Panc1 (cell line): ENCODE results near the gene MAGI2. TPM values are rescaled to one million over a fixed set of nuclear protein-coding genes. Genes with fewer than 3 reads are reported as not detected.

Experiments
- ATAC-seq: fragments of 200-7000 bp; cut with Tn5 transposase; 2 replicates; pipeline ENCODE4 v1.9.1; 2020; ENCODE audit warnings: mild to moderate bottlenecking, moderate library complexity
- BruUV-seq: library from RNA; stranded (reverse); fragments of 400-500 nt; replicated peaks from 2 replicates; lab custom pipeline; 2021; lab: Mats Ljungman, UMichigan
- CTCF ChIA-PET: fragments of 300-600 bp; sonication (Branson Sonifier 250); formaldehyde crosslinking; loops from one replicate; lab custom pipeline; 2022; ENCODE audit warnings: antibody characterized with exemption; lab: Charles Lee
- POLR2A ChIA-PET: fragments of 300-600 bp; sonication (Branson Sonifier 250); formaldehyde crosslinking; loops from one replicate; lab custom pipeline; 2022; ENCODE audit warnings: antibody characterized with exemption; lab: Charles Lee
- DNase-seq: peaks from one replicate; pipeline ENCODE4 v3.0.0-alpha.2; 2010; ENCODE audit warnings: low read depth, low spot score
- H3K27ac ChIP-seq: 2 replicates; pipeline ENCODE4 v1.5.1; 2011; ENCODE audit warnings: mild to moderate bottlenecking, low read length, inconsistent platforms
- H3K27me3 ChIP-seq: fragments of 200-500 bp; sonication (Bioruptor generic); 2 replicates; pipeline ENCODE4 v1.6.0; 2014; ENCODE audit warnings: low read length, inconsistent platforms; ENCODE audit not compliant: control insufficient read depth, insufficient read depth
- H3K36me3 ChIP-seq: fragments of 200-500 bp; sonication (Bioruptor generic); 2 replicates; pipeline ENCODE4 v1.5.1; 2014; ENCODE audit warnings: inconsistent platforms, mild to moderate bottlenecking, low read length, moderate library complexity; ENCODE audit not compliant: control insufficient read depth, insufficient read depth
- H3K4me1 ChIP-seq: 2 replicates; pipeline ENCODE4 v1.5.1; 2011; ENCODE audit warnings: inconsistent platforms, mild to moderate bottlenecking, low read length, moderate library complexity; ENCODE audit not compliant: control insufficient read depth, insufficient read depth
- H3K4me3 ChIP-seq, 2 experiments: 2 replicates each; pipeline ENCODE4 v1.5.1; 2011 to 2012; ENCODE audit warnings: low read depth in 2 of 2, low read length in 2 of 2, mild to moderate bottlenecking in 2 of 2, inconsistent platforms in 1 of 2, moderate library complexity in 1 of 2
- H3K9me3 ChIP-seq: fragments of 200-500 bp; sonication (Bioruptor generic); 2 replicates; pipeline ENCODE4 v1.5.1; 2014; ENCODE audit warnings: low read depth, mild to moderate bottlenecking, inconsistent platforms, low read length, moderate library complexity; ENCODE audit not compliant: control insufficient read depth, insufficient read depth
- POLR2AphosphoS5 ChIP-seq: IDR thresholded peaks from 2 replicates; pipeline ENCODE4 v1.6.1; 2012; ENCODE audit warnings: mild to moderate bottlenecking, low read depth, low read length, moderate library complexity
- SIN3A ChIP-seq: IDR thresholded peaks from 2 replicates; pipeline ENCODE4 v1.6.1; 2012; ENCODE audit warnings: low read depth, mild to moderate bottlenecking, low read length, moderate library complexity, borderline replicate concordance; ENCODE audit not compliant: insufficient read depth
- TCF7L2 ChIP-seq: IDR thresholded peaks from 2 replicates; pipeline ENCODE4 v1.6.1; 2011; ENCODE audit warnings: mild to moderate bottlenecking, low read depth, low read length, inconsistent platforms
- in situ Hi-C: cut with HindIII; loops from 2 replicates; pipeline ENCODE4 v1.10.0; 2016; ENCODE audit warnings: low sequenced_read_pairs, low pct_unique_long_range_greater_than_20kb
- intact Hi-C: fragments of 100-400 bp; cut with micrococcal nuclease; formaldehyde crosslinking; loops from one replicate; pipeline ENCODE4 v1.10.0; 2022; ENCODE audit not compliant: unreplicated experiment
- total RNA-seq: library from RNA; stranded (reverse); gene quantifications from one replicate; pipeline ENCODE4 v1.2.1, GENCODE V29; 2021; ENCODE audit not compliant: unreplicated experiment
- TF ChIP-seq, protein P1 (sequence below): fragments of 450-650 bp; IDR thresholded peaks from 2 replicates; pipeline ENCODE4 v1.5.1; 2017; ENCODE audit warnings: mild to moderate bottlenecking
- TF ChIP-seq, protein P2 (sequence below), 2 experiments: IDR thresholded peaks; 2 replicates each; pipeline ENCODE4 v1.6.1; 2011 to 2012; ENCODE audit warnings: low read depth in 2 of 2, control low read depth in 1 of 2, low read length in 1 of 2, mild to moderate bottlenecking in 1 of 2, moderate library complexity in 1 of 2; ENCODE audit not compliant: insufficient read depth in 1 of 2

Gene MAGI2
- total RNA-seq, 1 experiment from 2014 or later, result 5.4 TPM

DNA sequence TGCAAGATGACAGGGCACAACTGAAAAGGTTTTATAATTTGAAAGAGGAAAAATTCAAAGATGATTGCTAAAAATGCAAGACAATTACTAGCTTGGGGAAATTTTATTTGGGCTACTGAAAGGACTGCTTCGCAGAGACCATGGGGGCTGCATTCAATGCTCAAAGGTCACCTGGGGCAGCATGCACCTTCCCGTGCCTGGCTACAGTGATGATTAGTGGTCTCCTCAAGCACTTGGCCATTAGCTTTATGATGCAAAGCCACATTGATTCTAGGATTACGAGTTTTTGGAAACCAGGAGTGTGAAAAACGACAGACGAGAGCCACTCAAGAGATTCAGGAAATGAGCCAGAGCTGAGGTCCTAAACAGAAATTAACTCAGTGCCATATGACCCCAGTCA, 890.3 kb downstream of the MAGI2 start:
- no peak for DNase-seq
- CTCF ChIA-PET, result no interaction called here
- Histone ChIP-seq H3K4me3 (no peak overlapping the region), H3K9me3 (no peaks in the 10 kb centered on the region), H3K36me3 (no peaks in the 10 kb centered on the region), H3K27ac (no peak overlapping the region), H3K4me1 (no peaks in the 10 kb centered on the region), H3K27me3 (no peaks in the 10 kb centered on the region)
- no peak for ATAC-seq
- in situ Hi-C loops, result no loop called here
- POLR2A ChIA-PET, result no interaction called here
- intact Hi-C loops, result no loop called here
- no peak for TF ChIP-seq TCF7L2
- TF ChIP-seq, protein P1, sequence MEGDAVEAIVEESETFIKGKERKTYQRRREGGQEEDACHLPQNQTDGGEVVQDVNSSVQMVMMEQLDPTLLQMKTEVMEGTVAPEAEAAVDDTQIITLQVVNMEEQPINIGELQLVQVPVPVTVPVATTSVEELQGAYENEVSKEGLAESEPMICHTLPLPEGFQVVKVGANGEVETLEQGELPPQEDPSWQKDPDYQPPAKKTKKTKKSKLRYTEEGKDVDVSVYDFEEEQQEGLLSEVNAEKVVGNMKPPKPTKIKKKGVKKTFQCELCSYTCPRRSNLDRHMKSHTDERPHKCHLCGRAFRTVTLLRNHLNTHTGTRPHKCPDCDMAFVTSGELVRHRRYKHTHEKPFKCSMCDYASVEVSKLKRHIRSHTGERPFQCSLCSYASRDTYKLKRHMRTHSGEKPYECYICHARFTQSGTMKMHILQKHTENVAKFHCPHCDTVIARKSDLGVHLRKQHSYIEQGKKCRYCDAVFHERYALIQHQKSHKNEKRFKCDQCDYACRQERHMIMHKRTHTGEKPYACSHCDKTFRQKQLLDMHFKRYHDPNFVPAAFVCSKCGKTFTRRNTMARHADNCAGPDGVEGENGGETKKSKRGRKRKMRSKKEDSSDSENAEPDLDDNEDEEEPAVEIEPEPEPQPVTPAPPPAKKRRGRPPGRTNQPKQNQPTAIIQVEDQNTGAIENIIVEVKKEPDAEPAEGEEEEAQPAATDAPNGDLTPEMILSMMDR, result no peak
- no peak for TF ChIP-seq POLR2AphosphoS5
- TF ChIP-seq, protein P2, sequence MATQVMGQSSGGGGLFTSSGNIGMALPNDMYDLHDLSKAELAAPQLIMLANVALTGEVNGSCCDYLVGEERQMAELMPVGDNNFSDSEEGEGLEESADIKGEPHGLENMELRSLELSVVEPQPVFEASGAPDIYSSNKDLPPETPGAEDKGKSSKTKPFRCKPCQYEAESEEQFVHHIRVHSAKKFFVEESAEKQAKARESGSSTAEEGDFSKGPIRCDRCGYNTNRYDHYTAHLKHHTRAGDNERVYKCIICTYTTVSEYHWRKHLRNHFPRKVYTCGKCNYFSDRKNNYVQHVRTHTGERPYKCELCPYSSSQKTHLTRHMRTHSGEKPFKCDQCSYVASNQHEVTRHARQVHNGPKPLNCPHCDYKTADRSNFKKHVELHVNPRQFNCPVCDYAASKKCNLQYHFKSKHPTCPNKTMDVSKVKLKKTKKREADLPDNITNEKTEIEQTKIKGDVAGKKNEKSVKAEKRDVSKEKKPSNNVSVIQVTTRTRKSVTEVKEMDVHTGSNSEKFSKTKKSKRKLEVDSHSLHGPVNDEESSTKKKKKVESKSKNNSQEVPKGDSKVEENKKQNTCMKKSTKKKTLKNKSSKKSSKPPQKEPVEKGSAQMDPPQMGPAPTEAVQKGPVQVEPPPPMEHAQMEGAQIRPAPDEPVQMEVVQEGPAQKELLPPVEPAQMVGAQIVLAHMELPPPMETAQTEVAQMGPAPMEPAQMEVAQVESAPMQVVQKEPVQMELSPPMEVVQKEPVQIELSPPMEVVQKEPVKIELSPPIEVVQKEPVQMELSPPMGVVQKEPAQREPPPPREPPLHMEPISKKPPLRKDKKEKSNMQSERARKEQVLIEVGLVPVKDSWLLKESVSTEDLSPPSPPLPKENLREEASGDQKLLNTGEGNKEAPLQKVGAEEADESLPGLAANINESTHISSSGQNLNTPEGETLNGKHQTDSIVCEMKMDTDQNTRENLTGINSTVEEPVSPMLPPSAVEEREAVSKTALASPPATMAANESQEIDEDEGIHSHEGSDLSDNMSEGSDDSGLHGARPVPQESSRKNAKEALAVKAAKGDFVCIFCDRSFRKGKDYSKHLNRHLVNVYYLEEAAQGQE (IDR thresholded peaks at IDR 0.05; ENCODE audit: insufficient read depth in 1 of 2, low read depth in 2 of 2, low read length in 1 of 2), result no peak
- no peak for TF ChIP-seq SIN3A
- no TSS peak for BruUV-seq

DNA sequence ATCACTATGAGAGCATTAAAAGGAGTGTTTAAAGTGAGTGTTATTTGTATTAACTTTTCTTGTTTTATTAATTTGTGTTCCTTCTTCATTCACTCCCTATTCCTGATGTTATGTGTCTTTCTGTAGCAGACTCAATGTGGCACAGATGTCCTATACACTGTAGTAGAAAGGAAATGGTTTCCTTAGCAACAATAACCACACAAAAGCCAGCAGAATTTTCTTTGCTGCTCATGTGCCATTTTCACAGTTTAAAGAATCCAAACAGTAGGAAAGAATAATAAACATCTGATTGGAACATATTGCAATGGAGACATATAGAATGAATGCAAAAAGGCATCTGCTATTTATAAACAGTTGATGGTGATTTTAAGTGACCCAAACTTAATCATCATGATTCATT, 891.3 kb downstream of the MAGI2 start:
- TF ChIP-seq POLR2AphosphoS5 (no peak), SIN3A (no peak), TCF7L2 (no peak)
- TF ChIP-seq, protein P2 (IDR thresholded peaks at IDR 0.05; ENCODE audit: insufficient read depth in 1 of 2, low read depth in 2 of 2, low read length in 1 of 2), result no peak
- TF ChIP-seq, protein P1, result no peak

More for the DNA sequence above, 891.3 kb downstream of the MAGI2 start:
- ATAC-seq, result no peak
- in situ Hi-C loops (no loop called here), intact Hi-C loops (no loop called here)
- Histone ChIP-seq H3K4me1 (no peaks in the 10 kb centered on the region), H3K27me3 (no peaks in the 10 kb centered on the region), H3K27ac (no peak overlapping the region), H3K9me3 (no peaks in the 10 kb centered on the region), H3K4me3 (no peak overlapping the region), H3K36me3 (no peaks in the 10 kb centered on the region)
- ChIA-PET POLR2A (no interaction called here), CTCF (no interaction called here)
- DNase-seq, result no peak
- BruUV-seq, result no TSS peak
